TTC549 (cell line): Measurements from ENCODE around the gene ZNF335.
"Not testable (repeated sequence)": the region's sequence is repeated elsewhere in the genome, so short reads cannot be mapped to it uniquely, and the experiment has no call there.

ENCODE experiments used
- FAIRE-seq: peaks from 2 replicates; lab custom pipeline; 2012; peaks lifted over from hg19 to GRCh38; lab: Jason Lieb, UNC

The ZNF335 gene

DNA sequence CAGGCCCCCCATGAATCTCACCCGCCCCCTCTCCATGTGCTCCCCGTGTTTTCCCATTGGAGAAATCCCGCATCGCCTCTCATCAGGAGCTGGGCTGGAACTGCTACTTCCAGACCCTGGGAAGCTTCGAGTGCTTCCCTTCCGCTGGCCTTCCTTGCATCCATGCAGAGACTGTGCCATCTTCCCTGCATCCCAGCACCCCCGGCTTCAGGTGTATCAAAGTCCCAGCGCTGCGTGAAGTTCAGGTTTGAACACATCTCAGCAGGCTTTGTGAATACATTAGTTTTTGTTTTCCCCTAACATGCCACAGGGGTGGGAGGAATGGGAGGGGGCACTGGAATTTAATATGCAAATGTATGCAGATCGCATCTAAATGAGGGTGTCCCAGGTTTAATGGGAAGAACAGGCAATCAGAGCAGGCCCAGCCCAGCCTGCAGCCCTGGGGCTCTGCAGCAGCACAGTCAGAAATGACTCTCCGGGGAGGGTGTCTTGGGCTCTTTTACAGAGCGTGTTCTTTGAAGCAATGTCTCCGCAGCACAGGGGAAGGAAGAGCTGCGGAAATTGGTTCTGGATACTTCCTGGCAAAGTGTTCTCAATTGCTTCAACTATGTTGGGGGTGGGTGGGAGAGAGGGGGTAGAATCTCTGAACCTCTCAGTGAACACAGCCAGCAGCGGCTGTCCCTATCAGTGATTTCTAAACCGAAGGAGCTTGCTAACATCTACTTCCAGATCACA lies 28.4 kb upstream of the ZNF335 start:
- no peak for FAIRE-seq

GRCh38 chr20:45999557-46000261 lies 27.7 kb upstream of the ZNF335 start:
- no peak for FAIRE-seq

DNA sequence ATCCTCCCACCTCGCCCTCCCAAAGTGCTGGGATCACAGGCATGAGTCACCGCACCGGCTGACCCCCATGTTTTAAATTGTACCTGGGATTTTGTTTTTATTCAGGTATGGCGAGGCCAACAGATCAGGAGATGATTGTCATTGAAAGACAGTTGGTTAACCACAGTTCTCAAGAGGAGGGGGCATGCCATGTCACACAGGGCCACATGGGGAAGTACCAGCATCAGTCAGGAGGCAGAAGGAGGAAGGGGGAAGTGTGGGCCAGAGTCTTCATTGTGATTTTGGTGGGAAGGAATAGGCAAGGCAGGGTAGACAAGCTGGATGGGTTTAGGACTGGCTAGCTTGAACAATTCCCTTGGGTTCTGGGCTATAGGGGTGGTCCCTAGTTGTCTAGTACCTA lies 26.8 kb upstream of the ZNF335 start:
- FAIRE-seq: no peak

DNA sequence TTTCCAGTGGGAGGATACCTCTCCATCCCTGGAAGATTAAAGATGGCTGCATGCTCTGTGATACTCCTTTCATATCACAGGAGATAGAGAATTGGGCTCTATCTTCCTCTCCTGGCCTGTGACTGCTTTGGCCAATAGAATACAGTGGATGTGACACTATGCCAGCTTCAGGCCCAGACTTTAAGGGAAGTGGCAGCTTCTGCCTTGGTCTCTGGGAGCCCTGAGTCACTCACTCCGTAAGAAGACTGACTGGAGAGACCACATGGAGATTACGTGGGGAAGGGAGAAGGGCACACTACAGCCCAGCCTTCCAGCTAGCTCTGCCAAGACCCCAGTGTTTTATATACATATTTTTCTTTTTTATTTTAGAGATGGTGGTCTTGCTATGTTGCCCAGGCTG lies 26.3 kb upstream of the ZNF335 start:
- FAIRE-seq: no peak

GRCh38 chr20:45997187-45997586 lies 25.2 kb upstream of the ZNF335 start:
- no peak for FAIRE-seq

- not testable (repeated sequence) for FAIRE-seq
These were observed 23.6 kb upstream of the ZNF335 start for GRCh38 chr20:45995495-45996097.

- FAIRE-seq: no peak
These were observed 22.9 kb upstream of the ZNF335 start for GRCh38 chr20:45994761-45995493.

- no peak for FAIRE-seq
These were observed 21.4 kb upstream of the ZNF335 start for GRCh38 chr20:45993197-45993951.

DNA sequence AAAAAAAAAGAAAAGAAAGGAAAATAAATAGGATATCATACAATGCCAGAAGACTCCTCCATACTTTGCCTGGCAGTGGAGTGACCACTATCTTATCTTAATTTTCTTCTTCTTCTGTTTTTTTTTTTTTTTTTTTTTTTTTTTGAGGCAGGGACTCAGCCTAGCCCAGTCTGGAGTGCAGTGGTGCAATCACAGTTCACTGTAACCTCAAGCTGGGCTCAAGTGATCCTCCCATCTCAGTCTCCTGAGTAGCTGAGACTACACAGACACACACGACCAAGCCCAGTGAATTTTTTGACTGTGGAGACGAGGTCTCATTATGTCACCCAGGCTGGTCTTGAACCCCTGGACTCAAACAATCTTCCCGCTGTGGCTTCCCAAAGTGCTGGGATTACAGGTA lies 19.6 kb upstream of the ZNF335 start:
- FAIRE-seq: no peak

DNA sequence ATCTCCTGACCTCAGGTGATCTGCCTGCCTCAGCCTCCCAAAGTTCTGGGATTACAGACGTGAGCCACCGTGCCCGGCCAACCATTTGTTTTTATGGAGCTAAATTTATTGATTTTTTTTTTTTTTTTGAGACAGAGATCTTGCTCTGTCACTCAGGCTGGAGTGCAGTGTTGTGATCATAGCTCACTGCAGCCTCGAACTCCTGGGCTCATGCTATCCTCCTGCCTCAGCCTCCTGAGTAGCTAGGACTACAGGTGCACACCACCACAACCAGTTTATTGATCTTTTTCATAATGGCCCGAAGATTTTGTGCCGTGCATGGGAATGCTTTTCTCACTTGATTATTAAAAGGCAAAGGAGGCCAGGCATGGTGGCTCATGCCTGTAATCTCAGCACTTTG lies 16.8 kb upstream of the ZNF335 start:
- not testable (repeated sequence) for FAIRE-seq

DNA sequence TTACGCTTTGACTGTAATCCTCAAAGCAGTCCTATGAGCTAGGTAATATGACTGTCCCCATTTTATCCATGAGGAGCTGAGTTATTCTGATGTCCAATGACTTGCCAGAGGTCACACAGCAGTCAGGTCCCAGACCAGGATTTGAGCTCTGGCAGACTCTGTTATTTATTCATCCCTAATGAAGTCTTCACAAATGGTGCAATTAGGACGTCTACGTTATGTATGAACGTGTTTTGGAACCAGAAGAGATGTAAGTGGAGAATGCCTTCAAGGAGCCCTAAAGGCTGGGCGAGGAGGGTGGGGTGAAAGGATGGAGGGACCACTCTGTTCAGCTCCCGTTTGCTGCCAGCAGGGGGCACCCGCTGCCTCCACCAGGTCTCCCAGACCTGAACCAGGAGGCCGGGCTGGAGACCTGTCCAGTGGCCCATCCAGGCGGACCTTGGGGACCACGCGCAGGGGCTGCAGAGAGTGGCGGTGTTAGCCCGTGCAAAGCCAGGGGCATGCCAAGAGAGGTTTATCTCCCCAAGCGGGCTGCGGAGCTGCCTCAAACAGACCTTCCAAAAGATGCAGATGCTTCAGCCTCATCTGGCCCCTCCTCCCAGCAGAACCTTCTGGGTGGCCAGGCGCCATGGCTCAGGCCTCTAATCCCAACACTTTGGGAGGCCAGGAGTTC lies 15.2 kb upstream of the ZNF335 start:
- no peak for FAIRE-seq

DNA sequence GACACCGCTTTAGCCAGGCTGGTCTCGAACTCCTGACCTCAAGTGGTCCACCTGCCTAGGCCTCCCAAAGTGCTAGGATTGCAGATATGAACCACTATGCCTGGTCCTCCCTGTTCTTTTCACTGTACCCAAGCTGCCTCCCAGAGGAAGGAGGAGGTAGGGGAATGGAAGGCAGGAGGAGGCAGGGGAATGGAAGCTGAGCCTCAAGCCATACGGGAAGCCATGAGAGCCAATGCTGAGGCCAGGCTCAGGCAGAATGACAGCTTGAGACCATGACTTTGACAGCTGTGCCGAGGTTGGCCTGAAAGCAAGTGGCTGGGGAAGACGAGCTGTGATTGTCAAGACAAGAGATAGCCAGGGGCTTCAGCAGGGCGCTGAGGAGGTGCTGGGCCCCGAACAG lies 13.6 kb upstream of the ZNF335 start:
- FAIRE-seq: no peak

- no peak for FAIRE-seq
These were observed 11.3 kb upstream of the ZNF335 start for GRCh38 chr20:45983279-45983743.

DNA sequence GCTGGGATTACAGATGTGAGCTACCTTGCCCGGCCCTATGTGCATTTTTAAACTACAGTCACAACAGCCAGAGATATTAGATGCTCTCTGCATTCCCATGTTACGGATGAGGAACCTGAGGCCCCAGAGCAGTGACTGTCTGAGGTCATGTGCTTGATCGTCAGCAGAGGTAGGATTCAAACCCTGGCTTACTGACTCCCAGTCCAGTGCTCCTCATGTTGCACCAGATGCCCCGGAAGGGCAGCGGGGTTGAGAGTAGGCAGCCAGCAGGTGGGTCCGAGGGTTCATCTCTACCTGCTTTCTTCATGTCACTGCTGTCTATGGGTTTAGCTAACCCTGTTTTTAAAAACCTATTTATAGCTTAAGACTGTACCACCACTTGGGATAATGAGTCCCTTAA lies 9.3 kb upstream of the ZNF335 start:
- no peak for FAIRE-seq

DNA sequence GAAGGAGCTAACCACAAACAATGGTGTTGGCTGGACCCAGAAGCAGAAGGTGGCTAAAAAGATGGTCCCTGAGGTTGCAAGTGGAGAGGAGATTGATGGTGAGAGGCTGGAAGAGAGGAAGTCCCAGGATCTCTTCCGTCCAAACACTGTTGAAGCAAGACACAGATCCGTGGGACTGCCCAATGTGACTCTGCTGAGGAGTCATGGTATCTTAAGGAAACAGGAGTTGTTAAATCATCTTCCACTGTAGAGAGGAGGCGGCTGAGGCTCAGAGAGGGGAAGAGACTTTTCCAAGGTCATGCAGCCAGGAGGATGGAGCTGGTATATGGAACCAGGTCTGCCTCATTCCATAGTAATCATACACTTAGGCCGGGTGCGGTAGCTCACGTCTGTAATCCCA lies 4.1 kb upstream of the ZNF335 start:
- no peak for FAIRE-seq

- FAIRE-seq: no peak
These were observed 3.7 kb upstream of the ZNF335 start for GRCh38 chr20:45975686-45976085.

- no peak for FAIRE-seq
These were observed 3.0 kb upstream of the ZNF335 start for GRCh38 chr20:45974896-45975565.

DNA sequence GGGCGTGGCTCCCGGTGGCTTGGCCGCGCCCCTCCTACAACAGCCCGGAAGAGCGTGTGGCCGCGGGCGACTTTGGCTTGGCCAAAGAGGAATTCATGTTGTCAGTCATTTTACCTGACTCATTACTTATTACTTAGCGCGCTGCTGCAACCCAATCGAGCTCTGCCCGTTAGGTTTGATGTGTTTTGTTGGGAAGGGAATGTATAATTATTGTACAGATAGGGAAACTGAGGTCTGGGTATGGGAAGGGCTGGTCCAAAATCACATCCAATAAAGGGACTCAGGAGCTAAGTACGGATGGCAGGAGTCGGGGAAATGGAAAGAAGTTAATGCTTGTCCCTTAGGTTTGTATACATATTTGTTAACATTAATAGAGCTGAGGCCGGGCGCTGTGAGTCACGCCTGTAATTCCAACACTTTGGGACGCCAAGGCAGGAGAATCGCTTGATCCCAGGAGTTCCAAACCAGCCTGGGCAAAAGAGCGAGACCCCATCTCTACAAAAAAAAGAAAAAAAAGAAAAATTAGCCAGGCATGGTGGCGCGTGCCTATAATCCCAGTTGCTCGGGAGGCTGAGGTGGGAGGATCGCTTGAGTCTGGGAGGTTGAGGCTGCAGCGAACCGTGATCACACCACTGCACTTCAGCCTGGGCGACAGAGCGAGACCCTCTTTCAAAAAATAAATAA lies 639 bp upstream of the ZNF335 start:
- FAIRE-seq: no peak

- no peak for FAIRE-seq
These were observed 653 bp downstream of the ZNF335 start for GRCh38 chr20:45971425-45971674.

DNA sequence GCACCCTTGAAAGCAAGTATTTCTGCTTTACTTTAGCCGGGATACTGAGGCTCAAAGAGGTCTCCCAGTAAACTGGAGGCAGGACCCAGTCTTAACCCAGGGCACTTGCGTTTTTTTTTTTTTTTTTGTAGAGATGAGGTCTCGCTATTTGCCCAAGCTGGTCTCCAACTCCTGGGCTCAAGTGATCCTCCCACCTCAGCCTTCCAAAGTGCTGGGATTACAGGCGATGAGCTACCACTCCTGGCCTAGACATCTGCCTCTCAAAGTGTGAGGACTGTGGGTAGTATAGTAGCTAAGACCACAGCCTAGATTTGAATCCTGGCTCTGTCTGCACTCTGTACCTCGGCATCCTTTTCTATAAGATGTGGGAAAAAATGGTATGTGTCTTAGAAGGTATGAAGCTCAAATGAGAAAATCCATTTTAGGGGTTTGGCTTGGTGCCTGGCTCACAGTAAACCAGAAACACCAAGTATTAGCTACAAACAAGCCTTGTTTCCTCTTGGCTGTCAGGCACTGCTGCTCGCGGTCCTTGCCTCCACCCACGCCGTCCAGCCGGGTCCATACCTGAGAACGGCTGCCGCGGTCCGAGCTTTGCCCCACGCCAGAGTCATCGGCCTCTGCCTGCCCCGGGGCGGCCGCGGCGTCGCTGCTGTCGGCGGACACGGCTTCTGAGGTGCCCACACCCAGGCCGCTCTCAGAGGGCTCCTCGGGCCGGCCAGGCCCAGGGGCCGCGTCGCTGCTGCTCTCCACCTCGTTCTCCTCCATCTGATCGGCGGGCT lies 1.2 kb downstream of the ZNF335 start:
- FAIRE-seq: no peak
